GM19238 (cell line): Measurements from ENCODE around the gene COMMD1.
"Not testable (repeated sequence)": the region's sequence is repeated elsewhere in the genome, so short reads cannot be mapped to it uniquely, and the experiment has no call there.

Source experiments
- DNase-seq: peaks from one replicate; pipeline ENCODE4 v3.0.0; 2011; ENCODE audit warnings: low spot score; ENCODE audit not compliant: insufficient read length

COMMD1 gene

GRCh38 chr2:61962095-61962984, 56.9 kb downstream of the COMMD1 start:
- no peak for DNase-seq

GRCh38 chr2:61966087-61966727, 60.7 kb downstream of the COMMD1 start:
- DNase-seq: no peak

GRCh38 chr2:61967262-61967661, 61.8 kb downstream of the COMMD1 start:
- DNase-seq: no peak

GRCh38 chr2:61969376-61969775, 63.9 kb downstream of the COMMD1 start:
- no peak for DNase-seq

GRCh38 chr2:61970807-61971556, 65.5 kb downstream of the COMMD1 start:
- no peak for DNase-seq

- peak; percentile 8 for DNase-seq
These were observed 73.0 kb downstream of the COMMD1 start for GRCh38 chr2:61978522-61978921.

GRCh38 chr2:61980758-61981157, 75.3 kb downstream of the COMMD1 start:
- no peak for DNase-seq

- no peak for DNase-seq
These were observed 79.2 kb downstream of the COMMD1 start for GRCh38 chr2:61984682-61985081.

GRCh38 chr2:61988462-61989366, 83.2 kb downstream of the COMMD1 start:
- DNase-seq: no peak

- DNase-seq: no peak
These were observed 88.0 kb downstream of the COMMD1 start for GRCh38 chr2:61993422-61994024.

- DNase-seq: no peak
These were observed 89.1 kb downstream of the COMMD1 start for GRCh38 chr2:61994531-61994930.

- no peak for DNase-seq
These were observed 89.6 kb downstream of the COMMD1 start for GRCh38 chr2:61995065-61995464.

- no peak for DNase-seq
These were observed 90.0 kb downstream of the COMMD1 start for GRCh38 chr2:61995515-61995914.

GRCh38 chr2:61998426-61998825, 93.0 kb downstream of the COMMD1 start:
- DNase-seq: no peak

- DNase-seq: no peak
These were observed 95.1 kb downstream of the COMMD1 start for GRCh38 chr2:62000538-62000937.

GRCh38 chr2:62001431-62001830, 96.0 kb downstream of the COMMD1 start:
- DNase-seq: no peak

- not testable (repeated sequence) for DNase-seq
These were observed 99.0 kb downstream of the COMMD1 start for GRCh38 chr2:62004428-62004827.

GRCh38 chr2:62007555-62007954, 102.1 kb downstream of the COMMD1 start:
- DNase-seq: no peak

- DNase-seq: no peak
These were observed 105.3 kb downstream of the COMMD1 start for GRCh38 chr2:62010632-62011256.

- no peak for DNase-seq
These were observed 108.2 kb downstream of the COMMD1 start for GRCh38 chr2:62013641-62014040.
